ENCODE results near the gene TIE1. TPM values are rescaled to one million over a fixed set of nuclear protein-coding genes. Genes with fewer than 3 reads are reported as not detected.
A peak's percentile ranks its signal among the peaks of the same experiment; 100 is the strongest.

Gene TIE1
- total RNA-seq, 2 experiments from 2014 or later = 0.45 TPM; not detected in 1

DNA sequence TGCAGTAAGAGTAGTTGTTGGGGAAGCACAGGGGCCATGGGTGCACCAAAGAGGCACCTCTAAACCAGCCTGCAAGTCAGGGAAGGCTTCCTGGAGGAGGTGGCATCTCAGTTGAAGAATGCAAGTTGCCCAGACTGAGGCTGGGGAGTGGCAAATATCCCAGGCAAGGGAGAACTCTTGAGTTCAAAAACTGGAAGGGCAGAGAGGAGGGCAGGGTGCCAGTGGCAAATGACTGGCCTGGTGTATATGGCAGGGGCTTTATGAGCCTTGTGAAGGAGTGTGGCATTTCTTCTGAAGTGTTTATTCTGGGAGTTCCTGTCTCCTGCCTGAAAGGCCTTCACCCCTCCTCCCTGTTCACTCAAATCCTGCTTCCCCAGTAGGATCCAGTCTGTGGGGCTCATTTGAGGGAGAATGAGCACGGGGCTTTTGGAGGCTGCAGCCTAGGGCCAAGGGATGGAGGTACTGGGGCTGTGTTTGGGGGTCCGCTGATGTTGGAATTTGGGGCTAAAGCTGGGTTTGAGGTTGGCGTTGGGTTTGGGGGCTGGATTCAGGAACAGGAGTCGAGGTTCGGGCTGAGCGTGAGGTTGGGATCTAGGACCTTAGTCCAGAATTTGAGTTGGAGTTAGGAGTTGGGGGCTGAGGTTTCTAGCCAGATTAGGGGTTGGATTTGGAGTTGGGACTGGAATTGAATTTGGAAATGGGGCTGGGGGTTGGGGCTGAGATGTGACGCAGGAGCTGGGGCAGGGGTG lies 31.0 kb upstream of the TIE1 start, which contains the start of gene TMEM125:
TMEM125 (plus strand) TSS at position 357 of the 749 bp plus-strand sequence. CDS start 2,740 bp downstream, outside the sequence.
- ChIA-PET POLR2A (no interaction called here), CTCF (no interaction called here)
- Mint-ChIP-seq H3K36me3 (ENCODE audit: low read depth) (peaks cover 4% of the 10 kb centered on the region), H3K4me1 (peaks cover 12% of the 10 kb centered on the region), H3K9me3 (peaks cover 5% of the 10 kb centered on the region), H3K27me3 (peaks cover 9% of the 10 kb centered on the region), H3K4me3 (no peak within 1 kb of the TSS), H3K27ac (no peak within 1 kb of the TSS)
- DNase-seq = no peak

GRCh38 chr1:43270421-43271095 lies 30.2 kb upstream of the TIE1 start:
- DNase-seq = no peak
- Mint-ChIP-seq H3K36me3 (ENCODE audit: low read depth) (peaks cover 8% of the 10 kb centered on the region), H3K9me3 (peaks cover 9% of the 10 kb centered on the region), H3K27ac (no peak overlapping the region), H3K27me3 (peaks cover 9% of the 10 kb centered on the region), H3K4me3 (no peak overlapping the region), H3K4me1 (peaks cover 20% of the 10 kb centered on the region)
- ChIA-PET POLR2A (no interaction called here), CTCF (no interaction called here)

GRCh38 chr1:43271186-43272118 lies 29.3 kb upstream of the TIE1 start:
- Mint-ChIP-seq H3K27ac (no peak overlapping the region), H3K36me3 (ENCODE audit: low read depth) (peaks cover 8% of the 10 kb centered on the region), H3K27me3 (peaks cover 9% of the 10 kb centered on the region), H3K9me3 (peaks cover 9% of the 10 kb centered on the region), H3K4me3 (no peak overlapping the region), H3K4me1 (peaks cover 20% of the 10 kb centered on the region)
- POLR2A ChIA-PET = no interaction called here
- CTCF ChIA-PET = no interaction called here
- DNase-seq = no peak

DNA sequence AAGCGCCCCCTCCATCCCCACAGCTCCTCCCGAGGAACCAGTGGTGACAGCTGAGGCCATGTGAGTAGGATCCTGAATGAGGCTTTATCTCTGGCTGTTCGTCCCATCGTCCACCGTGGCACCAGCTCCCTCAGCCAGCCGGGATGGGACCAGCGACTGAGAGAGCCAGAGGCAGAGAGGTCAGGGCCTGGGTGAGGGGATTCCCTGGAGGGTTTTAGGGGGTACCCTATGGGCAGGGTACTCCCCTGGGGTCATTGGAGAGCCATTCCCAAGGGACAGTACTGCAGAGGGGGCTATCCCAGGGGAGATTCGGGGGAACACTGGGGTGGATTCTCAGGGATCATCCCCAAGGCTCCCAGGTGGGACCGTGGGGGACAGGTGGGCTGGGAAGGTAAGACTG lies 28.6 kb upstream of the TIE1 start:
- Mint-ChIP-seq H3K4me1 (peaks cover 20% of the 10 kb centered on the region), H3K9me3 (peaks cover 9% of the 10 kb centered on the region), H3K4me3 (no peak overlapping the region), H3K27ac (no peak overlapping the region), H3K36me3 (ENCODE audit: low read depth) (peaks cover 8% of the 10 kb centered on the region), H3K27me3 (peaks cover 10% of the 10 kb centered on the region)
- ChIA-PET POLR2A (no interaction called here), CTCF (no interaction called here)
- no peak for DNase-seq

DNA sequence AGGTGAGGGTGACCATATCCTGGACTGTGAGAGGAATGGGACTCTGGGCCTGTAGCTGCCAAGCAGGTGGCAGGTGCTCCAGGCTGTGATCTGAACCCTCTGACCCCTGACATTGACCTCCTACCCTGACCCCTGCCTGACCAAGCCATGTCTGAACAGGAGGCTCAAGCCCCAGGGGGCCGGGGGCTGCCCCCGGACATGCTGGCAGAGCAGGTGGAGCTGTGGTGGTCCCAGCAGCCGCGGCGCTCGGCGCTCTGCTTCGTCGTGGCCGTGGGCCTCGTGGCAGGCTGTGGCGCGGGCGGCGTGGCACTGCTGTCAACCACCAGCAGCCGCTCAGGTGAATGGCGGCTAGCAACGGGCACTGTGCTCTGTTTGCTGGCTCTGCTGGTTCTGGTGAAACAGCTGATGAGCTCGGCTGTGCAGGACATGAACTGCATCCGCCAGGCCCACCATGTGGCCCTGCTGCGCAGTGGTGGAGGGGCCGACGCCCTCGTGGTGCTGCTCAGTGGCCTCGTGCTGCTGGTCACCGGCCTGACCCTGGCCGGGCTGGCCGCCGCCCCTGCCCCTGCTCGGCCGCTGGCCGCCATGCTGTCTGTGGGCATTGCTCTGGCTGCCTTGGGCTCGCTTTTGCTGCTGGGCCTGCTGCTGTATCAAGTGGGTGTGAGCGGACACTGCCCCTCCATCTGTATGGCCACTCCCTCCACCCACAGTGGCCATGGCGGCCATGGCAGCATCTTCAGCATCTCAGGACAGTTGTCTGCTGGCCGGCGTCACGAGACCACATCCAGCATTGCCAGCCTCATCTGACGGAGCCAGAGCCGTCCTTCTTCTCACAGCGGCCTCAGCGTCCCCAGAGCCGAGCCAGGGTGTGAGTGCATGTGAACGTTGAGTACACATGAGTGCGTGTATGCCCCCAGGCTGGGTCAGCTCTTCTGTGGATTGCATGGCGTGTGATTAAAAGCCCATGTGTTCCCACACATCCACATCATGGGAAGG lies 27.9 kb upstream of the TIE1 start:
- no peak for DNase-seq
- peaks cover 20% of the 10 kb centered on the region for H3K4me1 Mint-ChIP-seq
- ChIA-PET POLR2A (no interaction called here), CTCF (interaction anchor here (1.5 kb wide), 1 partner anchor 141 kb away, joined by 4 read pairs; no protein-coding TSS in a partner anchor)
- peaks cover 8% of the 10 kb centered on the region for H3K36me3 Mint-ChIP-seq (ENCODE audit: low read depth)
- no peak overlapping the region for H3K27ac Mint-ChIP-seq
- no peak overlapping the region for H3K4me3 Mint-ChIP-seq
- H3K9me3 Mint-ChIP-seq = peaks cover 9% of the 10 kb centered on the region
- H3K27me3 Mint-ChIP-seq = peaks cover 10% of the 10 kb centered on the region

- POLR2A ChIA-PET = interaction anchor here (0.6 to 1.7 kb wide), 2 partner anchors 21 to 180 kb away, joined by 3 to 6 read pairs; partner anchors contain the start of gene HYI
- Mint-ChIP-seq H3K4me3 (no peak overlapping the region), H3K27ac (peak overlapping the region; percentile 1), H3K4me1 (peaks cover 20% of the 10 kb centered on the region), H3K36me3 (ENCODE audit: low read depth) (peaks cover 8% of the 10 kb centered on the region), H3K9me3 (peaks cover 9% of the 10 kb centered on the region), H3K27me3 (peaks cover 10% of the 10 kb centered on the region)
- DNase-seq = no peak
- CTCF ChIA-PET = interaction anchor here (1.5 kb wide), 1 partner anchor 141 kb away, joined by 4 read pairs; no protein-coding TSS in a partner anchor
Observed at GRCh38 chr1:43273708-43274107, 27.1 kb upstream of the TIE1 start.

- POLR2A ChIA-PET = interaction anchor here (0.6 to 1.7 kb wide), 2 partner anchors 20 to 180 kb away, joined by 3 to 6 read pairs; partner anchors contain the start of gene HYI
- Mint-ChIP-seq H3K9me3 (peaks cover 9% of the 10 kb centered on the region), H3K27me3 (peaks cover 10% of the 10 kb centered on the region), H3K4me3 (no peak overlapping the region), H3K27ac (peak overlapping the region; percentile 91), H3K36me3 (ENCODE audit: low read depth) (peaks cover 8% of the 10 kb centered on the region), H3K4me1 (peaks cover 20% of the 10 kb centered on the region)
- peak; percentile 69 for DNase-seq
- CTCF ChIA-PET = interaction anchor here (1.5 kb wide), 1 partner anchor 140 kb away, joined by 4 read pairs; no protein-coding TSS in a partner anchor
Observed at GRCh38 chr1:43274125-43274803, 26.5 kb upstream of the TIE1 start.

- H3K4me1 Mint-ChIP-seq = peaks cover 20% of the 10 kb centered on the region
- H3K4me3 Mint-ChIP-seq = no peak overlapping the region
- ChIA-PET CTCF (interaction anchor here (1.5 kb wide), 1 partner anchor 140 kb away, joined by 4 read pairs; no protein-coding TSS in a partner anchor), POLR2A (interaction anchor here (1.7 kb wide), 1 partner anchor 20 kb away, joined by 6 read pairs; no protein-coding TSS in a partner anchor)
- peak overlapping the region; percentile 91 for H3K27ac Mint-ChIP-seq
- H3K36me3 Mint-ChIP-seq (ENCODE audit: low read depth) = peaks cover 8% of the 10 kb centered on the region
- H3K27me3 Mint-ChIP-seq = peaks cover 6% of the 10 kb centered on the region
- DNase-seq = no peak
- peaks cover 9% of the 10 kb centered on the region for H3K9me3 Mint-ChIP-seq
Observed at GRCh38 chr1:43274804-43275180, 26.0 kb upstream of the TIE1 start.

DNA sequence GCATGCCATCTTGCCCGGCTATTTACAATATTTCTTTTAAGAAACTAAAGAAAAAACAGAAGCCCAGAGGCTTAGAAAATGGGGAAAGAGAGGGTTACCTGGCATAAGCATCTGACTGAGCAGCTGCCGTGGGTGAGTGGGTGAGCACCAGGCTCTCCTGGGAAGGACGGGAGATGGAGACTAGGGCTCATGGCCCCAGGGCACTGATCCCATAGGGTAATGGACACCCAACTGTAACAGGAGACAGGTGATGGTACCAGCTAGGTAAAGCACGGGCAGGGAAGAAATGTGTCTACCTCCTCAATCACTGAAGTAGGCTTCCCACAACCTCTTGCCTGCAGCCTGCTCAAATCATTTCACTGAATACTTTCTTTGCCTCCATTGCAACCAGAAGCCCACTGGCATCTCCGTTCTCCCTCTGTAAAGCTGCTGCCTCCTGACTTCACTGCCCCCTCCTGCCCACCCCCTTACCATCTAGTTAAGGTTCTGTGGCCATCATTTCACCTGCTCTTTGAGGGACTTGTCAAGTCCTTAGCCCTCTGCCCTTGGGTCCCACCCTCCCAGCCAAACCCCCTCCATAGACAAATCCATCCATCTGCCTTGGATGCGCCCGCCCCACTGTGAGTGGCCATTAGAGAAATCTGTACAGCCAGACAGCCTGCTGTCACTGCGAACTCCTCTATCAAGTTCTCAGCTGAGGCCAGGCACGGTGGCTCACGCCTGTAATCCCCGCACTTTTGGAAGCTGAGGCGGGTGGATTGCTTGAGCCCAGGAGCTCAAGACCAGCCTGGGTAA lies 24.8 kb upstream of the TIE1 start:
- no peak for DNase-seq
- no peak overlapping the region for H3K27ac Mint-ChIP-seq
- H3K4me3 Mint-ChIP-seq = no peak overlapping the region
- peaks cover 4% of the 10 kb centered on the region for H3K27me3 Mint-ChIP-seq
- peaks cover 9% of the 10 kb centered on the region for H3K9me3 Mint-ChIP-seq
- peaks cover 8% of the 10 kb centered on the region for H3K36me3 Mint-ChIP-seq (ENCODE audit: low read depth)
- ChIA-PET POLR2A (no interaction called here), CTCF (no interaction called here)
- peaks cover 18% of the 10 kb centered on the region for H3K4me1 Mint-ChIP-seq

GRCh38 chr1:43276673-43277072 lies 24.1 kb upstream of the TIE1 start:
- ChIA-PET CTCF (interaction anchor here (0.8 kb wide), 1 partner anchor 17 kb away, joined by 3 read pairs; no protein-coding TSS in a partner anchor), POLR2A (no interaction called here)
- peaks cover 4% of the 10 kb centered on the region for H3K27me3 Mint-ChIP-seq
- no peak overlapping the region for H3K4me3 Mint-ChIP-seq
- peaks cover 17% of the 10 kb centered on the region for H3K4me1 Mint-ChIP-seq
- H3K27ac Mint-ChIP-seq = no peak overlapping the region
- H3K36me3 Mint-ChIP-seq (ENCODE audit: low read depth) = peaks cover 8% of the 10 kb centered on the region
- DNase-seq = no peak
- peaks cover 9% of the 10 kb centered on the region for H3K9me3 Mint-ChIP-seq

Measured in activated CD4-positive, alpha-beta memory T cell treated with anti-CD3 and anti-CD28 coated beads, Interleukin-2, amount 10 ng/mL, durations not matched to agents 7 days and 5 days (primary cell).